K562 (cell line): ENCODE results near the gene NUDT1. TPM values are rescaled to one million over a fixed set of nuclear protein-coding genes. Genes with fewer than 3 reads are reported as not detected.
A peak's percentile ranks its signal among the peaks of the same experiment; 100 is the strongest.

Source experiments
- ARNT ChIP-seq, 2 experiments: fragments of 450-650 bp; IDR thresholded peaks; 2 replicates each; pipeline ENCODE4 v1.6.1; 2016; ENCODE audit warnings: mild to moderate bottlenecking in 1 of 2
- POLR2B ChIP-seq: fragments of 450-650 bp; IDR thresholded peaks from 2 replicates; pipeline ENCODE4 v1.6.1; 2018; ENCODE audit warnings: low read depth; ENCODE audit not compliant: partially characterized antibody
- POLR2G ChIP-seq: fragments of 200-400 bp; formaldehyde crosslinking; IDR thresholded peaks from 2 replicates; pipeline ENCODE4 v1.6.1; 2017; ENCODE audit warnings: low read depth, mild to moderate bottlenecking, antibody characterized with exemption, low read length, moderate library complexity
- SMARCA4 ChIP-seq: fragments of 450-650 bp; IDR thresholded peaks from 2 replicates; pipeline ENCODE4 v1.6.1; 2016
- TOE1 ChIP-seq, 2 experiments: fragments of 450-650 bp in 1 of 2; sonication (generic) in 1 of 2; formaldehyde crosslinking in 1 of 2; IDR thresholded peaks; 2 replicates each; pipeline versions ENCODE4 v1.7.1 to v1.8.0; 2016 to 2022; ENCODE audit warnings: borderline replicate concordance in 2 of 2, mild to moderate bottlenecking in 2 of 2, antibody characterized with exemption in 1 of 2, inconsistent platforms in 1 of 2, low read depth in 1 of 2, missing genetic modification reagents in 1 of 2, moderate library complexity in 1 of 2
- TRIM24 ChIP-seq, 2 experiments: fragments of 450-650 bp; IDR thresholded peaks; 2 replicates each; pipeline ENCODE4 v1.6.1; 2016
- ZNF431 ChIP-seq: sonication (generic); formaldehyde crosslinking; IDR thresholded peaks from 2 replicates; pipeline ENCODE4 v1.8.0; 2022; ENCODE audit warnings: mild to moderate bottlenecking, missing genetic modification reagents
- ZNF764 ChIP-seq: fragments of 250-450 bp; sonication (Bioruptor Pico); IDR thresholded peaks from 2 replicates; pipeline ENCODE4 v1.4.0; 2020; ENCODE audit warnings: low read depth, mild to moderate bottlenecking, moderate library complexity
- polyA plus RNA-seq, 8 experiments: library from polyadenylated mRNA; depleted of rRNA in 4 of 8; stranded (reverse) in 5 of 8; unstranded in 3 of 8; fragments of >200 nt; fragmentation: Nextera tagmentation in 2 of 8; fragmentation: Illumina TruSeq in 1 of 8; extraction: Ambion mirVana in 2 of 8; extraction: Trizol in 1 of 8; gene quantifications; 2 replicates each; pipeline versions ENCODE4 v1.2.1 to v1.2.3, GENCODE V29; 2011 to 2014; ENCODE audit warnings: inconsistent platforms in 1 of 8, missing spikeins in 1 of 8
- total RNA-seq, 7 experiments: library from RNA; depleted of rRNA in 6 of 7; stranded (reverse); fragments of >200 nt in 6 of 7; fragmentation: Illumina TruSeq in 2 of 7; extraction: Trizol in 2 of 7; gene quantifications; 2 replicates each; pipeline versions ENCODE4 v1.2.1 to v1.2.3, GENCODE V29; 2011 to 2021; ENCODE audit warnings: low replicate concordance in 1 of 7
- TF ChIP-seq, protein P1 (sequence below): fragments of 200-400 bp; formaldehyde crosslinking; IDR thresholded peaks from 2 replicates; pipeline ENCODE4 v1.6.1; 2017; ENCODE audit warnings: mild to moderate bottlenecking, low read depth, low read length, moderate library complexity
- TF ChIP-seq, protein P2 (sequence below): sonication (generic); formaldehyde crosslinking; IDR thresholded peaks from 2 replicates; pipeline ENCODE4 v1.8.1; 2023; ENCODE audit warnings: missing genetic modification reagents, mild to moderate bottlenecking, borderline replicate concordance
- TF ChIP-seq, protein P3 (sequence below): fragments of 450-650 bp; formaldehyde crosslinking; IDR thresholded peaks from 2 replicates; pipeline ENCODE4 v1.4.0; 2020; ENCODE audit warnings: mild to moderate bottlenecking, mixed read lengths
- TF ChIP-seq, protein P4 (sequence below): sonication (generic); formaldehyde crosslinking; IDR thresholded peaks from 2 replicates; pipeline ENCODE4 v1.8.1; 2022; ENCODE audit warnings: missing genetic modification reagents
- TF ChIP-seq, protein P5 (sequence below): fragments of 450-650 bp; IDR thresholded peaks from 2 replicates; pipeline ENCODE4 v1.6.1; 2018; ENCODE audit warnings: mild to moderate bottlenecking, low read depth; ENCODE audit not compliant: partially characterized antibody

Gene NUDT1
- total and polyA plus RNA-seq, 9 of the 15 experiments (the other 6 are each of a cell fraction or from before 2014, with no cell fraction given): 5.3 to 73.3 (median 29.6) TPM

DNA sequence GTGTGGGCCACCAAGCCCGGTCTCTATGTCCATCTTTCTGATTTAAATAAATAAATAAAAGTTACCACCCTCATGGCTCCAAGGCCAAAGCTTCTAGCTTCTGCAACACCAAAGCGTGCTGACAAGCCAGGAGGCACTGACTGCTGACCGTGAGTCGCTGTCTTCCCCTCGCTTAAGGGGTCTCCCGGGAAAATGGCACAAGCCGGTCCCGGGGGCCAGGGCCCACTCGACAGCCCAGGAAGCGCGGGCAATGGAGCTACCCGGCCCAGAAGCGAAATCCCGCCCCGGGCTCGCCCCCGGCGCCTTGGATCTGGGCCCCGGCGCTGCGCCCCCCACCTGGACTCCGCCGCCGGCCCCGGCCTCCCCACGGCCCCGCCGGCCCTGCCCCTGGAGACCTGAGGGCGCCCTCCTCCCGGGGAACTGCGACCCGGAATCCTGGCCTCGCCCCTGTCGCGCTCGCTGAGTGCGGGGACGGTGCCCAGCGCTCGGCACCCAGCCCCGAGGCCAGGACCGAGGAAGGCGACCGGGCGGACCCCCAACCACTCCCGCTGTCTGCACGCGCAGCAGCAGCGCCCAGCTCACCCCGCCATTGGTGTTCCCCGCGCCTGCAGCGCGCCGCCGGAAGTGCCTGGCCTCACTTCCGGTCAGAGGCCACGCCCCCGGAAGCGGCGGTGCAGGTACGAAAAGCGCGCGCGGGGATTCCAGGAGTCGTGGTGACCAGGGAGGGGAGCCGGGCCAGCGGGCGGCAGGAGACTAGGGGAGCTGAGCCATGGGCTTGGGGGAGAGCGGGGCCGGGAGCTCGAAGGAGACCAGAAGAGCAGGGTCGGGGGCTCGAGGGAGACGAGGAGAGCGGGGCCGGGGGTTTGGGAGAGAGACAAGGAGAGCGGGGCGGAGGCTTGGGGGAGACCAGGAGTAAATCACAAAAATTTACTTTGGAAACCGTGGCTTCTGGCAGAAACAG lies at the start of gene NUDT1, which contains the start of gene MRM2 (continued):
- TF ChIP-seq, protein P1, sequence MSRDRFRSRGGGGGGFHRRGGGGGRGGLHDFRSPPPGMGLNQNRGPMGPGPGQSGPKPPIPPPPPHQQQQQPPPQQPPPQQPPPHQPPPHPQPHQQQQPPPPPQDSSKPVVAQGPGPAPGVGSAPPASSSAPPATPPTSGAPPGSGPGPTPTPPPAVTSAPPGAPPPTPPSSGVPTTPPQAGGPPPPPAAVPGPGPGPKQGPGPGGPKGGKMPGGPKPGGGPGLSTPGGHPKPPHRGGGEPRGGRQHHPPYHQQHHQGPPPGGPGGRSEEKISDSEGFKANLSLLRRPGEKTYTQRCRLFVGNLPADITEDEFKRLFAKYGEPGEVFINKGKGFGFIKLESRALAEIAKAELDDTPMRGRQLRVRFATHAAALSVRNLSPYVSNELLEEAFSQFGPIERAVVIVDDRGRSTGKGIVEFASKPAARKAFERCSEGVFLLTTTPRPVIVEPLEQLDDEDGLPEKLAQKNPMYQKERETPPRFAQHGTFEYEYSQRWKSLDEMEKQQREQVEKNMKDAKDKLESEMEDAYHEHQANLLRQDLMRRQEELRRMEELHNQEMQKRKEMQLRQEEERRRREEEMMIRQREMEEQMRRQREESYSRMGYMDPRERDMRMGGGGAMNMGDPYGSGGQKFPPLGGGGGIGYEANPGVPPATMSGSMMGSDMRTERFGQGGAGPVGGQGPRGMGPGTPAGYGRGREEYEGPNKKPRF: no peak
- TF ChIP-seq ZNF431 (CRISPR knock-in tag) (0 out of 2 replicates have a peak, but pooled peaks have one; percentile 22), POLR2G (peak; percentile 98), POLR2B (peak; percentile 89), TRIM24 (IDR thresholded peaks at IDR 0.05) (no peak), ZNF764 (no peak), SMARCA4 (no peak), ARNT (IDR thresholded peaks at IDR 0.05) (no peak), TOE1 (IDR thresholded peaks at IDR 0.05; ENCODE audit: borderline replicate concordance) (no peak), TOE1 (CRISPR knock-in tag; IDR thresholded peaks at IDR 0.05; ENCODE audit: borderline replicate concordance, low read depth) (no peak)
- TF ChIP-seq, protein P2, sequence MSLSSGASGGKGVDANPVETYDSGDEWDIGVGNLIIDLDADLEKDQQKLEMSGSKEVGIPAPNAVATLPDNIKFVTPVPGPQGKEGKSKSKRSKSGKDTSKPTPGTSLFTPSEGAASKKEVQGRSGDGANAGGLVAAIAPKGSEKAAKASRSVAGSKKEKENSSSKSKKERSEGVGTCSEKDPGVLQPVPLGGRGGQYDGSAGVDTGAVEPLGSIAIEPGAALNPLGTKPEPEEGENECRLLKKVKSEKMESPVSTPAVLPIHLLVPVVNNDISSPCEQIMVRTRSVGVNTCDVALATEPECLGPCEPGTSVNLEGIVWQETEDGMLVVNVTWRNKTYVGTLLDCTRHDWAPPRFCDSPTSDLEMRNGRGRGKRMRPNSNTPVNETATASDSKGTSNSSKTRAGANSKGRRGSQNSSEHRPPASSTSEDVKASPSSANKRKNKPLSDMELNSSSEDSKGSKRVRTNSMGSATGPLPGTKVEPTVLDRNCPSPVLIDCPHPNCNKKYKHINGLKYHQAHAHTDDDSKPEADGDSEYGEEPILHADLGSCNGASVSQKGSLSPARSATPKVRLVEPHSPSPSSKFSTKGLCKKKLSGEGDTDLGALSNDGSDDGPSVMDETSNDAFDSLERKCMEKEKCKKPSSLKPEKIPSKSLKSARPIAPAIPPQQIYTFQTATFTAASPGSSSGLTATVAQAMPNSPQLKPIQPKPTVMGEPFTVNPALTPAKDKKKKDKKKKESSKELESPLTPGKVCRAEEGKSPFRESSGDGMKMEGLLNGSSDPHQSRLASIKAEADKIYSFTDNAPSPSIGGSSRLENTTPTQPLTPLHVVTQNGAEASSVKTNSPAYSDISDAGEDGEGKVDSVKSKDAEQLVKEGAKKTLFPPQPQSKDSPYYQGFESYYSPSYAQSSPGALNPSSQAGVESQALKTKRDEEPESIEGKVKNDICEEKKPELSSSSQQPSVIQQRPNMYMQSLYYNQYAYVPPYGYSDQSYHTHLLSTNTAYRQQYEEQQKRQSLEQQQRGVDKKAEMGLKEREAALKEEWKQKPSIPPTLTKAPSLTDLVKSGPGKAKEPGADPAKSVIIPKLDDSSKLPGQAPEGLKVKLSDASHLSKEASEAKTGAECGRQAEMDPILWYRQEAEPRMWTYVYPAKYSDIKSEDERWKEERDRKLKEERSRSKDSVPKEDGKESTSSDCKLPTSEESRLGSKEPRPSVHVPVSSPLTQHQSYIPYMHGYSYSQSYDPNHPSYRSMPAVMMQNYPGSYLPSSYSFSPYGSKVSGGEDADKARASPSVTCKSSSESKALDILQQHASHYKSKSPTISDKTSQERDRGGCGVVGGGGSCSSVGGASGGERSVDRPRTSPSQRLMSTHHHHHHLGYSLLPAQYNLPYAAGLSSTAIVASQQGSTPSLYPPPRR (CRISPR knock-in tag): no peak
- TF ChIP-seq, protein P3, sequence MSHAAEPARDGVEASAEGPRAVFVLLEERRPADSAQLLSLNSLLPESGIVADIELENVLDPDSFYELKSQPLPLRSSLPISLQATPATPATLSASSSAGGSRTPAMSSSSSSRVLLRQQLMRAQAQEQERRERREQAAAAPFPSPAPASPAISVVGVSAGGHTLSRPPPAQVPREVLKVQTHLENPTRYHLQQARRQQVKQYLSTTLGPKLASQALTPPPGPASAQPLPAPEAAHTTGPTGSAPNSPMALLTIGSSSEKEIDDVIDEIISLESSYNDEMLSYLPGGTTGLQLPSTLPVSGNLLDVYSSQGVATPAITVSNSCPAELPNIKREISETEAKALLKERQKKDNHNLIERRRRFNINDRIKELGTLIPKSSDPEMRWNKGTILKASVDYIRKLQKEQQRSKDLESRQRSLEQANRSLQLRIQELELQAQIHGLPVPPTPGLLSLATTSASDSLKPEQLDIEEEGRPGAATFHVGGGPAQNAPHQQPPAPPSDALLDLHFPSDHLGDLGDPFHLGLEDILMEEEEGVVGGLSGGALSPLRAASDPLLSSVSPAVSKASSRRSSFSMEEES: no peak
- TF ChIP-seq, protein P4, sequence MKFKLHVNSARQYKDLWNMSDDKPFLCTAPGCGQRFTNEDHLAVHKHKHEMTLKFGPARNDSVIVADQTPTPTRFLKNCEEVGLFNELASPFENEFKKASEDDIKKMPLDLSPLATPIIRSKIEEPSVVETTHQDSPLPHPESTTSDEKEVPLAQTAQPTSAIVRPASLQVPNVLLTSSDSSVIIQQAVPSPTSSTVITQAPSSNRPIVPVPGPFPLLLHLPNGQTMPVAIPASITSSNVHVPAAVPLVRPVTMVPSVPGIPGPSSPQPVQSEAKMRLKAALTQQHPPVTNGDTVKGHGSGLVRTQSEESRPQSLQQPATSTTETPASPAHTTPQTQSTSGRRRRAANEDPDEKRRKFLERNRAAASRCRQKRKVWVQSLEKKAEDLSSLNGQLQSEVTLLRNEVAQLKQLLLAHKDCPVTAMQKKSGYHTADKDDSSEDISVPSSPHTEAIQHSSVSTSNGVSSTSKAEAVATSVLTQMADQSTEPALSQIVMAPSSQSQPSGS: no peak
- TF ChIP-seq, protein P5, sequence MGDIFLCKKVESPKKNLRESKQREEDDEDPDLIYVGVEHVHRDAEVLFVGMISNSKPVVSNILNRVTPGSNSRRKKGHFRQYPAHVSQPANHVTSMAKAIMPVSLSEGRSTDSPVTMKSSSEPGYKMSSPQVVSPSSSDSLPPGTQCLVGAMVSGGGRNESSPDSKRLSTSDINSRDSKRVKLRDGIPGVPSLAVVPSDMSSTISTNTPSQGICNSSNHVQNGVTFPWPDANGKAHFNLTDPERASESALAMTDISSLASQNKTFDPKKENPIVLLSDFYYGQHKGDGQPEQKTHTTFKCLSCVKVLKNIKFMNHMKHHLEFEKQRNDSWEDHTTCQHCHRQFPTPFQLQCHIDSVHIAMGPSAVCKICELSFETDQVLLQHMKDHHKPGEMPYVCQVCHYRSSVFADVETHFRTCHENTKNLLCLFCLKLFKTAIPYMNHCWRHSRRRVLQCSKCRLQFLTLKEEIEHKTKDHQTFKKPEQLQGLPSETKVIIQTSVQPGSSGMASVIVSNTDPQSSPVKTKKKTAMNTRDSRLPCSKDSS: no peak
